ENCODE data around the gene LGR6. TPM values are rescaled to one million over a fixed set of nuclear protein-coding genes. Genes with fewer than 3 reads are reported as not detected.
"Not testable (repeated sequence)": the region's sequence is repeated elsewhere in the genome, so short reads cannot be mapped to it uniquely, and the experiment has no call there.

Gene LGR6
- total RNA-seq, 1 experiment from 2014 or later: not detected

DNA sequence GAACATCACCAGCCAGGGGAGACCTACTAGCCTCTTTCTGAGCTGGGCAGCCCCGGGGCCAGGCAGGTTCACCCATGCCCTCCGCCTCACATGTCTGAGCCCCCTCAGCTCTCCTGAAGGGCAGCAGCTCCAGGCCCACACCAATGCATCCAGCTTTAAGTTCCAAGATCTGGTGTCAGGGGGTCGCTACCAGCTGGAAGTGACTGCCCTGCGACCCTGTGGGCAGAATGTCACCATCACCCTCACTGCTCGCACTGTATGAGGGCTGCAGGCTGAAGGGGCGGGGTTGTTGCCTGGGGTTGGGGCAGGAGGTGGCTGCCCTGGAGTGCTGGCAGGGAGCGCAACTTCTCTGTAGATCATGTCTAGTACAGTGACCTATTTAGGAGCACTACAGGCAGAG, 24.7 kb upstream of the LGR6 start:
- DNase-seq (ENCODE audit: low read depth): no peak
- in situ Hi-C loops (cut with HindIII; ENCODE audit: low pct_unique_long_range_greater_than_20kb, low sequenced_read_pairs): no loop called here

DNA sequence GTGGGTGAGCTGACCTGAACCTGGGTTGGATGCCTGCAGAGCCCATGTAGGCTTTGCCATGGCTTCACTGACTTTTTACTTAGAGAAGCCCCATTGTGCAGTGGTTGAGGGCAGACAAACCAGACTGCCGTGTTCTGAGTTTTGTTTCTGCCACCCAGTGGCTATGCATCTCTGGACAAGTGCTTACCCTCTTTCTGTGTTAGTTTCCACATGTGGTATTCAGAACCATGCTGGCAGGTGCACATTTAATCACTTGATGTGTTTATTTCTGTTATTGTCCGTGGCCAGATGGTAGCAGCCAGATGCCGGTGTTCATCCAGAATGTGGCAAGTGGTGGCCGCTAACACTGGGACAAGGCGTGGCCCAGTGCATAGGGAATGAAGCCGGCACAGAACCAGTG, 22.9 kb upstream of the LGR6 start:
- in situ Hi-C loops (cut with HindIII; ENCODE audit: low pct_unique_long_range_greater_than_20kb, low sequenced_read_pairs): no loop called here
- no peak for DNase-seq (ENCODE audit: low read depth)

DNA sequence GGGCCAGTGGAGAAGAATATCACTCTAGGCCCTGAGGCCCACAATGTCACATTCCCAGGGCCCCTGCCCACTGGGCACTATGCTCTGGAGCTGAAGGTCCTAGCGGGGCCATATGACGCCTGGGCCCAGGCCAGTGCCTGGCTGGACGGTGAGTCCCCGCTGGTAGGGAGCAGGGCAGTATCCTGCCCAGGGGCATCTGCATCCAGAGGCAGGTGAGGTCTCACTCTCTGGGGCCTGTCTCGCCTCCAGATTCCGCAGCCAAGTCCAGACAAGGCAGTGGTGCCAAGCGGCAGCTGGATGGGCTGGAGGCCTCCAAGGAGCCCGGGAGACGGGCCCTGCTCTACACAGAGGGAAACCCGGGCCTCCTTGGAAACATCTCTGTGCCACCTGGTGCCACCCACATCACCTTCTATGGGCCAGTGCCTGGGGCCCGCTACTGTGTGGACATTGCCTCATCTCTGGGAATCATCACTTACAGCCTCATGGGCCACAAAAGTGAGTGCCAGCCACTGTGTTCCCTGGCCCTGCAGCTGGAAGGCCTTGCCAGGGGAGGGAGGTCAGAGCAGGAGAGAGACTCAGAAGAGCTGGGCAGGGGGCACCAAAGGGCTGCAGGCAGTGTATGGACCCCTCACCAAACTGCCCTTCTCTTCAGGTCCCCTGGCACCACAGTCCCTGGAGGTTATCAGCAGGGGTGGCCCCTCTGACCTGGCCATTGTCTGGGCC, 22.1 kb upstream of the LGR6 start:
- in situ Hi-C loops (cut with HindIII; ENCODE audit: low pct_unique_long_range_greater_than_20kb, low sequenced_read_pairs): no loop called here
- no peak for DNase-seq (ENCODE audit: low read depth)

DNA sequence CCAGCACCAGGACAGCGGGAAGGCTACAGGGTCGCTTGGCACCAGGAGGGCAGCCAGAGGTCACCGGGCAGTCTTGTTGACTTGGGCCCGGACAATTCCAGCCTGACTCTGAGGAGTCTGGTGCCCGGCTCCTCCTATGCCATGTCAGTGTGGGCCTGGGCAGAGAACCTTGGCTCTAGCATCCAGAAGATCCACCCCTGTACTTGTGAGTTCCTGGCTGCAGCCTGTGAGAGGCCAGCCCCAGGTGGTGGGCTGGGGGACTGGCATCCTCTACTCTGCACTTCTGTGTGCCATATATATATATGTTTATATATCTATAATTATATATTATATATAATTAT, 21.6 kb upstream of the LGR6 start:
- in situ Hi-C loops (cut with HindIII; ENCODE audit: low pct_unique_long_range_greater_than_20kb, low sequenced_read_pairs): no loop called here

DNA sequence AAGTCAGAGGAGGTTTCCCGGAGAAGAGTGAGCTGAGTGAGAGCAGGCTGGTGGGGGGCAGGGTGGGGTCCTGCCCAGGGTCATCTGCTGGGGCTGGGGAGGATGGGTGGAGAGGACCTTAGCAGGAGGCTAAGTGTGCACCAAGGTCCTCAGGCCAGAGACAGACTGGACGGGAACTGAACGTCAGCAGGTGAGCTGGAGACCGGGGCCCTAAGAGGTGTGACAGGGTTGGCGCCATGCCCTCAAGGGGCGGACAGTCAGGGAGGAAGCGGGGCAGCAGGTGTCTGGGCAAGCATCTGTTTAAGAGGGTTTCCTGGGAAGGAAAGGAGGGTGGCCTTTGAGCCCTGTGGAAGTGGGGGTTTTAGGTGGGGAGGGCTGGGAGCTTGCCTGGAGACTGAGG, 19.6 kb upstream of the LGR6 start:
- in situ Hi-C loops (cut with HindIII; ENCODE audit: low pct_unique_long_range_greater_than_20kb, low sequenced_read_pairs): no loop called here
- DNase-seq (ENCODE audit: low read depth): no peak

More for the DNA sequence above, 21.6 kb upstream of the LGR6 start:
- DNase-seq (ENCODE audit: low read depth): no peak

DNA sequence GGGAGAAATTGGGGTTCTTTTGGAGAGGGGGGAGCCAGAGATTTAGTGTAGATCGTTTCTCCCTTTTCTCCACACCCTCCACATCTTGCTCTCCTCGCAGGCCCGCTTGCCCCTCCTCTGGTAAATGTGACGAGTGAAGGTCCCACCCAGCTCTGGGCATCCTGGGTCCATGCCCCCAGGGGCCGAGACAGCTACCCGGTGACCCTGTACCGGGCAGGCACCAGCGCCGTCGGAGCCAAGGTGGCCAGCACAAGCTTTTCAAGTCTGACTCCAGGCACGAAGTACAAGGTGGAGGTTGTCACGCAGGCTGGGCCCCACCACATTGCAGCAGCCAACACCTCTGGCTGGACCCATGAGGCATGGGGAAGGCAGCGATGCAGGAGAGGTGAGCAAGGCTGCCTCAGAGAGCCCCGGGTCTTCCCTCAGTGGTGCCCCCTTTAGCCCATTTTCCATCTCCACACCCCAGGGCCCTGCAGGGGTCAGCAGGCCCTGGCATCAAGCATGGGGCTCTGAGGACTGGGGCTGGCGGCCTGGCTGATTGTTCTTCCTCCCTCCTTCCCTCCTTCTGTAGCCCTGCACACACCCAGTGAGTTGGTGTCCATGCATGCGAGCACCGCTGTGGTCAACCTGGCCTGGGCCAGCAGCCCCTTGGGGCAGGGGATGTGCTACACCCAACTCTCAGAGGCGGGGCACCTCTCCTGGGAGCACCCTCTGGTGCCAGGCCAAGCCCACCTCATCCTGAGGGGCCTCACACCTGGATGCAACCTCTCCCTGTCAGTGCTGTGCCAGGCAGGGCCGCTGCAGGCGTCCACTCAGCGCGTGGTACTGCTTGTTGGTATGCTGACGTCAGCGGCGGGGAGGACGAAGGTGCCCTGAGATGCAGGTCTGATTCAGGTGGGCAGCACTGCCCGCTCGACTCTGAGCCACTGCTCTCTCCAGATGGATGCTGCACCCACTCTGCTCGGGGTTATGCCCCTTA, 16.4 kb upstream of the LGR6 start:
- no peak for DNase-seq (ENCODE audit: low read depth)
- in situ Hi-C loops (cut with HindIII; ENCODE audit: low pct_unique_long_range_greater_than_20kb, low sequenced_read_pairs): no loop called here

DNA sequence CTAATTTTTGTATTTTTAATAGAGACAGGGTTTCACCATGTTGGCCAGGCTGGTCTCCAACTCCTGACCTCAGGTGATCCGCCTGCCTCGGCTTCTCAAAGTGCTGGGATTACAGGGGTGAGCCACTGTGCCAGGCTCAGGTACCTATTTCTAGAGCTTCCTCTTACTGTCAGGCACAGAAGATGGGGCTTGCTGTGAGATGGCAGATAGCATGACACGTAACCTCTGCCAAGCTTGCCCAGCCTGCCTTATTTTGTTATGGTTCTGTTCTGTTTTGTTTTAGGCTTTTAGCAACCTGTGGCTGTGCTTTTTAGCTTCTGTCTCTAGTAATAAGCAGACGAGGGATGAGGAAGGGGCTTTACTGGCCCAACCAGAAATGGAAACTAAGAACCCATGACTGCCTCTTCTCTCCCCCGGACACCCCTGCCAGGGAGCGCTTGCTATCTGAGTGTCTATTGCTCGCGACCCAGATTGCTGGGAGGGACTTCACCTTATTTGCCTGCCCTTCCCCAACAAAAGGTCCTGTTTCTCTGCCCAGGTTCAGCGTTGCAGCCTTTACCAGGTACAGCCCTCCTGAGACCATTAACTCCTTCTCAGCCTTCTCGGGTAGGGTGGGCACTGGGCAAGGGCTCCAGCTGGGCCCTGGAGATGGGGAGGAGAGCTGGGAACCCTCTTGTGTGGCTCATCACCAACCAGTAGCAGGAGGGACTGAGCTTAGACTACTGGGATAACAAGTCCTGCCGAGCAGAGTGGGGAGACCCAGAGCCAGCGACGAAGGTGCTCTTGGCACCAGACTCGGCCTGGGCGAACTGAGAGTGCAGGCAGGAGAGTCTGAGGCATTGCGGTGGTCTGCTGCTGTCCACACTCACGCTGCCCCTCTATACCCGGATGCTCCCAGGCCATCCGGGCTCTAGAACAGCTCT, 13.5 kb upstream of the LGR6 start:
- no peak for DNase-seq (ENCODE audit: low read depth)
- in situ Hi-C loops (cut with HindIII; ENCODE audit: low pct_unique_long_range_greater_than_20kb, low sequenced_read_pairs): no loop called here

DNA sequence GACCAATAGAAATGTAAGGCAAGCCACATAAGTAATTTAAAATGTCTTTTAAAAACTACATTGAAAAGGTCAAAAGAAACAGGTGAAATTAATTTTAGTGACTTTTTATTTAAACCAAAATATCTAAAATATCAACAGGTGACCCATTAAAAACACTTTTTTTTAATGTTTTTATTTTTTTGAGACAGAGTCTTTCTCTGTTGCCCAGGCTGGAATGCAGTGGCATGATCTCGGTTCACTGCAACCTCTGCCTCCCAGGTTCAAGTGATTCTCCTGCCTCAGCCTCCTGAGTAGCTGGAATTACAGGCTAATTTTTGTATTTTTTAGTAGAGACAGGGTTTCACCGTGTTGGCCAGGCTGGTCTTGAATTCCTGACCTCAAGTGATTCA, 12.9 kb upstream of the LGR6 start:
- in situ Hi-C loops (cut with HindIII; ENCODE audit: low pct_unique_long_range_greater_than_20kb, low sequenced_read_pairs); DNase-seq (ENCODE audit: low read depth): not testable (repeated sequence)

DNA sequence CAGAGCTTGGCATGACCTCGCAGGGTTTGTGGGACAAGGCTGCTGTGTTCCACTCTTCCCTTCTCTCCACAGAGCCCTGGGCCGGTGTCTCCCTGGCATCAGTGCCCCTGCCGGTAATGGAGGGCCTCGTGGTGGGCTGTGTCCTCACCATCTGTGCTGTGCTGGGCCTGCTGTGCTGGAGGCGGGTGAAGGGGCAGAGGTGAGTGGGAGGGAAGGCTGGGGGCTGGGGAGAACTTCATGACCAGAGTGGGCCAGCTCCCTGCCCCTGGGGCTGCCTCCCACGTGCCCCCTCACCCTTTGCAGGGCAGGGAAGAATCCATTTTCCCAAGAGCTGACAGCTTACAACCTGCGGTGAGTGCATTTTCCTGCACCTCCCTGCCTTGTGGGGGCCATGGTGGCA, 12.0 kb upstream of the LGR6 start:
- in situ Hi-C loops (cut with HindIII; ENCODE audit: low pct_unique_long_range_greater_than_20kb, low sequenced_read_pairs): no loop called here
- no peak for DNase-seq (ENCODE audit: low read depth)

DNA sequence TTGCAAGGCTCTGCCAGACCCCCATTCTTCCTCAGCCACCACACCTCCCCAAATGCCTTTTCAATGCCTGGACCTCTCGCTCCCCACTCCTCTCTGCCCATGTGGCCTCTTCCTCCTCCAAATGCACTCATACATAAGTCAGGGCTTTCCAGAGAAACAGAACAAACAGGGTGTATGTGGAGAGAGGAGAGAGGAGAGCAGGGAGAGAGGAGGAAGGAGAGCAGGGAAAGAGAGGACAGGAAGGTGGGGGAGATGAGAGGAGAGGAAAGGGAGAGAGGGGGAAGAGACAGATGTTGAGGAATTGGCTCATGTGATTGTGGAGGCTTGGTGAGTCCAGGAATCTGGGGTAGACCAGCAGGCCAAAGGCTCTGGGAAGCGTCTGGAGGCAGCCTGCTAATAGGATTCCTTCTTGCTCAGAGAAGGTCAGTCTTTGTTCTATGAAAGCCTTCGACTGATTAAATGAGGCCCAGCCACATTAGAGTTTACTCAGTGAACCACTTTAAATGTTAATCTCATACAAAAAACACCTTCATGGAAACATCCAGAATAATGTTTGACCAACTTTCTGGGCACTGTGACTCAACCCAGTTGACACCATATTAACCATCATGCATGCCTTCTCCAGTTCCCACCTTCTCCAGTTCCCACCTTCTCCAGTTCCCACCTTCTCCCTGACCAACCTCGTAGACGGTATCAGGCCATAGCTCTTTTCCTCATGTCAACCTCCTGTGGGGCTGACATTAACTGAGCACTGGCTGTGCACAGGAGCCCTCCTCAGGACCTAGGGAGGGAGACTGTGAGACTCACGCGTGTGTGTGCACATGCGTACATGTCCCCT, 11.3 kb upstream of the LGR6 start:
- DNase-seq (ENCODE audit: low read depth): no peak
- in situ Hi-C loops (cut with HindIII; ENCODE audit: low pct_unique_long_range_greater_than_20kb, low sequenced_read_pairs): no loop called here

DNA sequence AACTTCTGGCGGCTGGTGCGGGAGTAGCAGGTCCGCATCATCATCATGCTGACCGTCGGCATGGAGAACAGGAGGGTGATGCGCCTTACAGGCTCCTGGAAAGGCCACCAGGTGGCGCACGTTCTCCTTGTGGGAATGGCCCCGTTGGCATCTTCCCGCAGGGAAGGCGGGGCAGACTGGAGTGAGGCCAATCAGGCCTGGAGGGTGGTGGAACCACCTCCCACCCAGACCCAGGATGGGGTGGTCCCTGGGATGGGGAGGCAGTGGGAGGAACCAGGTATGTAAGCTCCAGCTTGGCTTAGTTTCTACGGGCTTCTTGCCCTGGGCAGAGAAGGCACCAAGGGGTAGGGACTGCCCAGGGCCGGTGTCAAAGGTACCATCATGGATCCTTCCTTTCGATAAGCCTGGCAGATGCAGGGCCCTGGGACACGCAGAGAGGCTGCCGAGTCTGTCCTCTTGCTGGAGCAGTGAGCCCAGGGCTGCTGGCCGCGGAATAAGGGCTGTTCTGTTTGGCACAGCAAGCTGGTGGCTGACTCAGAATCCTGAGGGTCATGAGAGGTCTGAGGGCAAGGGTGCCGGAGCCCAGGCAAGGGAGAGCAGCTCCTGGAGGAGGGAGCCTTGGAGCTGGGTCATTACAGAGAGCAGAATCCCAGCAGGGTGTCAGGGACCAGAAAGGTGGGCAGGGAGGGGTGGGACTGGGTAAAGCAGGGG, 8.7 kb upstream of the LGR6 start:
- in situ Hi-C loops (cut with HindIII; ENCODE audit: low pct_unique_long_range_greater_than_20kb, low sequenced_read_pairs): no loop called here
- peak; percentile 88 for DNase-seq (ENCODE audit: low read depth)

DNA sequence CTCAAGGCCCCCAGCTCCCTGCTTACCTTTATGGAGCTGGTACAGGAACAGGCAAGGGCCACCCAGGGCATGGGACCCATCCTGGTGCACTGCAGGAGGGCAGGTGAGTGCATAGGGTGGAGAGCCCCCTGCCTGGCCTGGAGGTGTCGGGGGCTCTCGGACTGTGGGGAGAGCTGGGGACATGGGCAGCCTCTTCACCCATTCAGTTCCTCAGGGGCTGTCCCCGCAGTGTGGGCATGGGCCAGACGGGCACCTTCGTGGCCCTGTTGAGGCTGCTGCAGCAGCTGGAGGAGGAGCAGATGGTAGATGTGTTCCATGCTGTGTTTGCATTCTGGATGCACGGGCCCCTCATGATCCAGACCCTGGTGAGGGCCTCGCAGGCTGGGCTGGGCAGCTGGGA, 7.3 kb upstream of the LGR6 start:
- in situ Hi-C loops (cut with HindIII; ENCODE audit: low pct_unique_long_range_greater_than_20kb, low sequenced_read_pairs): no loop called here
- no peak for DNase-seq (ENCODE audit: low read depth)

DNA sequence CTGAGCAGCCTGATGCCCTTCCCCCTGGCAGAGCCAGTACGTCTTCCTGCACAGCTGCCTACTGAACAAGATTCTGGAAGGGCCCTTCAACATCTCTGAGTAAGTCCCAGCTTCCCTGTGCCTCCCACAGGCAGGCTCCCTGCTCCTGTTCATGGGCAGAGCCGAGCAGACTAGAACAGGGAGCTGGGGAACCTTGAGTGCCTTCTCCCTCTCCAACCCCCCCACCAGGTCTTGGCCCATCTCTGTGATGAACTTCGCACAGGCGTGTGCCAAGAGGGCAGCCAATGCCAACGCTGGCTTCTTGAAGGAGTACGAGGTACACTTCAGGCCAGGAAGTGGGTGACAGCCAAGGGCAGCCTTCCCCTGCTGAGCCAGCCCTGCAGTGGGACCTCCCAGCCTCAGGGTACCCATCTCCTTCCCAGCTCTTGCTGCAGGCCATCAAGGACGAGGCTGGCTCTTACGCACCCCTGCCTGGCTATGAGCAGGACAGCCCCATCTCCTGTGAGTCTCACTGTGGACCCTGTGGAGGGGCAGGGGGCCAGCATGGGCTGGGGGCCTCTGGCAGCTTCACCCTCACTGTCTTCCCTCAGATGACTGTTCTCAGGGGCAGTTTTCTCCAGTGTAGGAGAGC, 6.4 kb upstream of the LGR6 start:
- in situ Hi-C loops (cut with HindIII; ENCODE audit: low pct_unique_long_range_greater_than_20kb, low sequenced_read_pairs): no loop called here
- DNase-seq (ENCODE audit: low read depth): no peak

DNA sequence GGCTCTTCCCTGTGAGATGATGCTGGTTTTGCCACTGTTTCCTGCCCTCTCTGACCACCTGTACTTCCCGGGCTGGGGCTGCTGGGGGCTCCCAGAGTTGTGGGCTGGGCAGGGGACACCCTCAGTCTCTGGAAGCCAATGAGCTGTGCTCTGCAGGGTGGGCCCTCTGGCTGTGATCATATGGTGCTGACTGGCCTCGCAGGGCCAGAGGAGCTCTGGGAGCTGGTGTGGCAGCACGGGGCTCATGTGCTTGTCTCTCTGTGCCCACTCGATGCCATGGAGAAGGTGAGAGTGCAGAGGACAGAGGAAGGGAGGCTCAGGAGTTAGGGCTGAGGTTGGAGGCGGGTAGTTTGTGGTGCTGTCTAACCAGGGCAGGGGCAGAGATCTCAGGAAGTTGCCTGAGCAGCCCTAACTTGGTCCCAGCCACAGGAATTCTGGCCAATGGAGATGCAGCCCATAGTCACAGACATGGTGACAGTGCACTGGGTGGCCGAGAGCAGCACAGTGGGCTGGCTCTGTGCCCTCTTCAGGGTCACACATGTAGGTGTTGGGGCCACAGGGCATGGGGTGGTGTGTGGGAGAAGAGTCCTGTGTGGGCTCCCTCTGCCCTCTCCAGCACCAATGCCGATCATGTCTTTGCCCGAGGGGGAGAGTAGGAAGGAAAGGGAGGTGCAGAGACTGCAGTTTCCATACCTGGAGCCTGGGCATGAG, 5.7 kb upstream of the LGR6 start:
- in situ Hi-C loops (cut with HindIII; ENCODE audit: low pct_unique_long_range_greater_than_20kb, low sequenced_read_pairs): no loop called here
- no peak for DNase-seq (ENCODE audit: low read depth)

DNA sequence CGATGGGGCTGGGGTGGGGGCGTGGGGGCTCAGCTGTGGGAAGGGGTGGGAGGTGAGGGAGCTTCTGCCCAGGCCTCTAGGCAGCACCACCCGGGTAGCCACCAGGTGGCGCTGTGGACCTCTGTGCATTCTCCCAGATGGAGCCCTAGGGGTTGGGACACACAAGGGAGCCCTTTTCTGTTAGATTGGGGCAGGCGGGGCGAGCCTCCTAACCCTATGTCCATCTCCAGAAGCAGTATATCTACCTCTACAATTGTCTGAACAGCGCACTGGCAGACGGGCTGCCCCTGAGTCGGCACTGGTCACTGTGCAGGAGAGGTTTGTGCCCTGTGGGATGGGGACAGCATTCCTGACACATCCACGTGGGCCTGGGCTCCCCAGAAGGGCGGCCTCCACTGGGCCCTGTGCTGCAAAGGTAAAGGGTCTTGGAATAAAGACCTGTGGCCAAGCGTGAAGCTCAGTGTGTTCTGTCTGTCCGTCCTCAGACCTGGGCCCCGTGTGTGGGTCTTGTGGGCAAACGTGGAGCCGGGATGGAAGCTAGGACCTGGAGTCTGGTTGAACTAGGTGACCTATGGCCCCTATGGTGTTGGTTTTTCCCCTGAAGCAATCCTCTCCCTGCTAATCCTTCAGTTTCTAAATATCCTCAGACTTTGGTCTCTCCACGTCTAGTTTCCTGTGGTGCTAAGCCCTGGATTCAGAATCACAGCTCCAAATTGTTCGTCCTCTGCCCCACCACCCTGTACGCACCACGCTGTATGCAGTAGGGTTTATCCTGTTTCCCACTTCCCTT, 4.4 kb upstream of the LGR6 start:
- peak; percentile 27 for DNase-seq (ENCODE audit: low read depth)
- in situ Hi-C loops (cut with HindIII; ENCODE audit: low pct_unique_long_range_greater_than_20kb, low sequenced_read_pairs): no loop called here

All from Caki2 (cell line).